SK-N-SH (cell line): ENCODE results near the gene MROH2A. TPM values are rescaled to one million over a fixed set of nuclear protein-coding genes. Genes with fewer than 3 reads are reported as not detected.
A peak's percentile ranks its signal among the peaks of the same experiment; 100 is the strongest.

Source experiments
- CTCF ChIA-PET: fragments of 300-600, 350-600 bp; formaldehyde crosslinking; extraction: SDS; loops from one replicate; lab custom pipeline; 2021; lab: Yijun Ruan, JAX
- POLR2A ChIA-PET: fragments of 350-600 bp; sonication (Branson Sonifier 250); formaldehyde crosslinking; extraction: SDS; loops from one replicate; lab custom pipeline; 2020; ENCODE audit warnings: antibody characterized with exemption, inconsistent platforms; lab: Yijun Ruan, JAX
- DNase-seq: peaks from one replicate; pipeline ENCODE4 v3.0.0; 2012
- H2AFZ ChIP-seq: fragments of 200-600 bp; sonication (generic); 2 replicates; pipeline ENCODE4 v1.8.1; 2016; ENCODE audit warnings: antibody characterized with exemption, mild to moderate bottlenecking, low read depth
- H3F3A ChIP-seq: fragments of 200-600 bp; sonication (generic); replicated peaks from 2 replicates; pipeline ENCODE3; 2016; ENCODE audit warnings: antibody characterized with exemption, mild to moderate bottlenecking; ENCODE audit not compliant: insufficient read depth
- H3K27ac ChIP-seq, 2 experiments: fragments of 200-500 bp in 1 of 2; fragments of 200-600 bp in 1 of 2; sonication (Bioruptor generic) in 1 of 2; sonication (generic), shearing (Covaris generic) in 1 of 2; 2 replicates each; pipeline versions ENCODE4 v1.5.1 to v1.6.1; 2014 to 2016; ENCODE audit warnings: low read depth in 2 of 2, inconsistent platforms in 1 of 2, low read length in 1 of 2, mild to moderate bottlenecking in 1 of 2, mixed read lengths in 1 of 2
- H3K27me3 ChIP-seq: fragments of 200-600 bp; sonication (generic), shearing (Covaris generic); 2 replicates; pipeline ENCODE4 v1.6.1; 2016; ENCODE audit warnings: mixed run types; ENCODE audit not compliant: insufficient read depth
- H3K36me3 ChIP-seq, 2 experiments: fragments of 200-500 bp in 1 of 2; fragments of 200-600 bp in 1 of 2; sonication (Bioruptor generic) in 1 of 2; sonication (generic) in 1 of 2; replicated peaks in 1 of 2; 2 replicates each; pipeline versions ENCODE3 to v1.5.1; 2014 to 2016; ENCODE audit warnings: low read length in 1 of 2, mild to moderate bottlenecking in 1 of 2; ENCODE audit not compliant: insufficient read depth in 2 of 2, control insufficient read depth in 1 of 2
- H3K4me1 ChIP-seq, 2 experiments: fragments of 200-500 bp in 1 of 2; fragments of 200-600 bp in 1 of 2; sonication (Bioruptor generic) in 1 of 2; sonication (generic), shearing (Covaris generic) in 1 of 2; 2 replicates each; pipeline versions ENCODE4 v1.5.1 to v1.6.1; 2014 to 2016; ENCODE audit warnings: low read depth in 1 of 2, low read length in 1 of 2, mixed run types in 1 of 2; ENCODE audit not compliant: insufficient read depth in 2 of 2, control insufficient read depth in 1 of 2
- H3K4me2 ChIP-seq: fragments of 200-600 bp; sonication (generic), shearing (Covaris generic); 2 replicates; pipeline ENCODE4 v1.6.1; 2017; ENCODE audit warnings: mixed run types
- H3K4me3 ChIP-seq, 2 experiments: fragments of 200-500 bp in 1 of 2; fragments of 200-600 bp in 1 of 2; sonication (Bioruptor generic) in 1 of 2; sonication (generic), shearing (Covaris generic) in 1 of 2; 2 replicates each; pipeline versions ENCODE4 v1.5.1 to v1.8.1; 2014 to 2016; ENCODE audit warnings: low read depth in 2 of 2, inconsistent platforms in 1 of 2, low read length in 1 of 2, mild to moderate bottlenecking in 1 of 2, mixed read lengths in 1 of 2, moderate library complexity in 1 of 2
- H3K79me2 ChIP-seq: fragments of 200-600 bp; sonication (generic); 2 replicates; pipeline ENCODE4 v1.8.1; 2017; ENCODE audit warnings: mild to moderate bottlenecking; ENCODE audit not compliant: insufficient read depth
- H3K9ac ChIP-seq: fragments of 200-600 bp; sonication (generic); 2 replicates; pipeline ENCODE4 v1.6.1; 2017; ENCODE audit warnings: mixed run types
- H3K9me2 ChIP-seq: fragments of 200-600 bp; sonication (generic); 2 replicates; pipeline ENCODE4 v1.6.1; 2017; ENCODE audit warnings: mixed run types
- H3K9me3 ChIP-seq: fragments of 200-600 bp; sonication (generic); 2 replicates; pipeline ENCODE4 v1.6.1; 2017; ENCODE audit warnings: mixed run types, mild to moderate bottlenecking, moderate library complexity
- H4K20me1 ChIP-seq: fragments of 200-600 bp; sonication (generic); 2 replicates; pipeline ENCODE4 v1.6.1; 2017; ENCODE audit warnings: mild to moderate bottlenecking, mixed run types; ENCODE audit not compliant: insufficient read depth
- ELF1 ChIP-seq: IDR thresholded peaks from 2 replicates; pipeline ENCODE4 v1.4.0; 2012
- EP300 ChIP-seq, 2 experiments: IDR thresholded peaks; 2 replicates each; pipeline versions ENCODE4 v1.4.0 to v1.6.1; 2012; ENCODE audit warnings: borderline replicate concordance in 1 of 2, low read depth in 1 of 2, low read length in 1 of 2
- EZH2phosphoT487 ChIP-seq: fragments of 200-600 bp; sonication (generic); IDR thresholded peaks from 2 replicates; pipeline ENCODE4 v1.6.1; 2017; ENCODE audit warnings: low read depth, mixed run types, mild to moderate bottlenecking, antibody characterized with exemption, moderate library complexity, borderline replicate concordance
- FOSL2 ChIP-seq: IDR thresholded peaks from 2 replicates; pipeline ENCODE4 v1.4.0; 2012; ENCODE audit warnings: low read depth, mild to moderate bottlenecking, moderate library complexity, borderline replicate concordance
- FOXJ3 ChIP-seq: sonication (generic); formaldehyde crosslinking; IDR thresholded peaks from 2 replicates; pipeline ENCODE4 v1.5.1; 2020; ENCODE audit warnings: mild to moderate bottlenecking, missing genetic modification reagents
- FOXM1 ChIP-seq: IDR thresholded peaks from 2 replicates; pipeline ENCODE4 v1.4.0; 2012; ENCODE audit warnings: low read depth, mild to moderate bottlenecking
- GABPA ChIP-seq: IDR thresholded peaks from 2 replicates; pipeline ENCODE4 v1.4.0; 2012; ENCODE audit warnings: low read depth, mild to moderate bottlenecking
- GATA2 ChIP-seq: sonication (generic); formaldehyde crosslinking; IDR thresholded peaks from 2 replicates; pipeline ENCODE4 v1.5.0; 2020; ENCODE audit warnings: mild to moderate bottlenecking, missing genetic modification reagents
- IRF3 ChIP-seq: fragments of 150-350 bp; IDR thresholded peaks from 2 replicates; pipeline ENCODE4 v1.6.1; 2016; ENCODE audit warnings: mild to moderate bottlenecking, low read depth, low read length
- MEF2A ChIP-seq: IDR thresholded peaks from 2 replicates; pipeline ENCODE4 v1.4.0; 2012; ENCODE audit warnings: low read depth, borderline replicate concordance
- MXI1 ChIP-seq: IDR thresholded peaks from 2 replicates; pipeline ENCODE4 v1.6.1; 2012; ENCODE audit warnings: mild to moderate bottlenecking, low read depth, low read length, improper control_type of control experiment
- NRF1 ChIP-seq: IDR thresholded peaks from 2 replicates; pipeline ENCODE4 v1.6.1; 2012; ENCODE audit warnings: low read depth, mild to moderate bottlenecking, low read length
- POLR2AphosphoS5 ChIP-seq: IDR thresholded peaks from 2 replicates; pipeline ENCODE4 v1.6.1; 2012; ENCODE audit warnings: low read depth, low read length
- RAD21 ChIP-seq: IDR thresholded peaks from 2 replicates; pipeline ENCODE4 v1.6.1; 2012; ENCODE audit warnings: mild to moderate bottlenecking, low read length
- REST ChIP-seq: IDR thresholded peaks from 2 replicates; pipeline ENCODE4 v1.6.1; 2012; ENCODE audit warnings: mild to moderate bottlenecking, low read depth, low read length, moderate library complexity
- SMC3 ChIP-seq: IDR thresholded peaks from 2 replicates; pipeline ENCODE4 v1.6.1; 2012; ENCODE audit warnings: low read depth, low read length, improper control_type of control experiment
- TCF12 ChIP-seq: IDR thresholded peaks from 2 replicates; pipeline ENCODE4 v1.4.0; 2012
- YY1 ChIP-seq: IDR thresholded peaks from 2 replicates; pipeline ENCODE4 v1.4.0; 2012; ENCODE audit warnings: low read depth, mild to moderate bottlenecking
- WGBS: methylation state at CpG from one replicate; pipeline ENCODE4 v1.1.6; 2017; ENCODE audit warnings: low lambda C conversion rate; 5-methylcytosine and 5-hydroxymethylcytosine counted together
- polyA plus RNA-seq, 3 experiments: library from polyadenylated mRNA; depleted of rRNA; stranded (reverse); fragments of >200 nt; gene quantifications; 2 replicates each; pipeline ENCODE4 v1.2.3, GENCODE V29; 2012
- TF ChIP-seq, protein P1 (sequence below): IDR thresholded peaks from 2 replicates; pipeline ENCODE4 v1.4.0; 2012; ENCODE audit warnings: low read depth, borderline replicate concordance

MROH2A gene
- polyA plus RNA-seq, 1 of the 3 experiments (the other 2 are of a cell fraction) = 0.02 TPM

DNA sequence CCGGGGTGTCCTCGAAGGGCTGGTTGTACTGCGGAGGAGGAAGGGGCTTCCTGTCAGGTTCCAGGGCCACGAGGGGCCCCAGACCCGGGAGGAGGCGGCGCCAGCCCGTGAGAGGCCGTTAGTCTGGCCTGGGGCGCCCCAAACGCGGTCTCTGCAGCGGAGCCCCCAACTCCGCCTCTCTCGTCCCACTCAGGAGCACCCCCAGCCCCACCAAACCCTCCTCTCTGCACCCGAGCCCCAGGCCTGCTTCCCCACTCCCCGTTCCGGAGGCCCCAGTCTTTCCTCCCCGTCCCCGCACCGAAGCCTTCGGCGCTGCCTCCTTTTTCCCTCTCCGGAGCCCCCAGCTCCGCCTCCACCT, 75.7 kb downstream of the MROH2A start:
- H3K9me2 ChIP-seq = no peaks in the 10 kb centered on the region
- H3K4me1 ChIP-seq = peaks cover 11 to 20% of the 10 kb centered on the region in 2 experiments; a peak in 2 of 4 replicates
- H3K36me3 ChIP-seq = peaks cover 14 to 22% of the 10 kb centered on the region in 2 experiments
- H3F3A ChIP-seq = peaks cover 3% of the 10 kb centered on the region
- no peak for DNase-seq
- ChIA-PET POLR2A (no interaction called here), CTCF (no interaction called here)
- WGBS = 2% methylated on average over 20 of the region's 25 CpGs
- peak overlapping the region; percentile 96 for H3K4me2 ChIP-seq
- TF ChIP-seq RAD21 (no peak), GABPA (no peak), MXI1 (no peak), TCF12 (no peak), SMC3 (no peak), IRF3 (no peak), FOXJ3 (CRISPR knock-in tag) (no peak), ELF1 (no peak), MEF2A (no peak), FOXM1 (no peak), REST (no peak), FOSL2 (no peak), POLR2AphosphoS5 (no peak), GATA2 (CRISPR knock-in tag) (no peak), EZH2phosphoT487 (no peak), YY1 (no peak), EP300 (IDR thresholded peaks at IDR 0.05; ENCODE audit: borderline replicate concordance in 1 of 2, low read depth in 1 of 2, low read length in 1 of 2) (no peak), NRF1 (no peak)
- TF ChIP-seq, protein P1, sequence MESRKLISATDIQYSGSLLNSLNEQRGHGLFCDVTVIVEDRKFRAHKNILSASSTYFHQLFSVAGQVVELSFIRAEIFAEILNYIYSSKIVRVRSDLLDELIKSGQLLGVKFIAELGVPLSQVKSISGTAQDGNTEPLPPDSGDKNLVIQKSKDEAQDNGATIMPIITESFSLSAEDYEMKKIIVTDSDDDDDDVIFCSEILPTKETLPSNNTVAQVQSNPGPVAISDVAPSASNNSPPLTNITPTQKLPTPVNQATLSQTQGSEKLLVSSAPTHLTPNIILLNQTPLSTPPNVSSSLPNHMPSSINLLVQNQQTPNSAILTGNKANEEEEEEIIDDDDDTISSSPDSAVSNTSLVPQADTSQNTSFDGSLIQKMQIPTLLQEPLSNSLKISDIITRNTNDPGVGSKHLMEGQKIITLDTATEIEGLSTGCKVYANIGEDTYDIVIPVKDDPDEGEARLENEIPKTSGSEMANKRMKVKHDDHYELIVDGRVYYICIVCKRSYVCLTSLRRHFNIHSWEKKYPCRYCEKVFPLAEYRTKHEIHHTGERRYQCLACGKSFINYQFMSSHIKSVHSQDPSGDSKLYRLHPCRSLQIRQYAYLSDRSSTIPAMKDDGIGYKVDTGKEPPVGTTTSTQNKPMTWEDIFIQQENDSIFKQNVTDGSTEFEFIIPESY = no peak
- H4K20me1 ChIP-seq = peaks cover 21% of the 10 kb centered on the region; the same call in 1 of the 2 replicates
- peak overlapping the region; percentile 95 for H2AFZ ChIP-seq
- H3K4me3 ChIP-seq = peak overlapping the region; percentile 92 to 93
- H3K27ac ChIP-seq = peak overlapping the region; percentile 51 to 56
- peak overlapping the region; percentile 88 for H3K9ac ChIP-seq
- peaks cover 55% of the 10 kb centered on the region for H3K79me2 ChIP-seq
- no peaks in the 10 kb centered on the region for H3K27me3 ChIP-seq
- H3K9me3 ChIP-seq = no peaks in the 10 kb centered on the region
